ENCODE data around the gene MAPKAPK2.

DNA sequence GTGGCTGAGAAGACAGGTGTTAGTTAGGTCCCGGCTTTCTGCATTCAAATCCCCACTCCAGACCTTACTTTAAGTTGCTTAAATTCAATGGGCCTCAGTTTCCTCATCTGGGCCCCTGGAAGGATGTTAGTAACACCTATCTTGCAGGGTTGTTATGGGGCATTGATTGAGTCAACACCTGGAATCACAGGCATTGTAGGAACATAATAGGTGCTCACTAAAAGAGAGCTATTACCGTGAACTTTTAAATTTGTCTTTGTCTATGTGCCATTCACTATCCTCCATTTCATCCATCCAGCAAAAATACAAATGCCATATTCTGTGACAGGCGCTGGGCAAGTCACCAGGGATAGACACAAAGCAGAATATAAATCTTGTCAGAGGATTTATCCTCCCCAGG is 10.5 kb upstream of the MAPKAPK2 start:
- TF ChIP-seq, protein P1, sequence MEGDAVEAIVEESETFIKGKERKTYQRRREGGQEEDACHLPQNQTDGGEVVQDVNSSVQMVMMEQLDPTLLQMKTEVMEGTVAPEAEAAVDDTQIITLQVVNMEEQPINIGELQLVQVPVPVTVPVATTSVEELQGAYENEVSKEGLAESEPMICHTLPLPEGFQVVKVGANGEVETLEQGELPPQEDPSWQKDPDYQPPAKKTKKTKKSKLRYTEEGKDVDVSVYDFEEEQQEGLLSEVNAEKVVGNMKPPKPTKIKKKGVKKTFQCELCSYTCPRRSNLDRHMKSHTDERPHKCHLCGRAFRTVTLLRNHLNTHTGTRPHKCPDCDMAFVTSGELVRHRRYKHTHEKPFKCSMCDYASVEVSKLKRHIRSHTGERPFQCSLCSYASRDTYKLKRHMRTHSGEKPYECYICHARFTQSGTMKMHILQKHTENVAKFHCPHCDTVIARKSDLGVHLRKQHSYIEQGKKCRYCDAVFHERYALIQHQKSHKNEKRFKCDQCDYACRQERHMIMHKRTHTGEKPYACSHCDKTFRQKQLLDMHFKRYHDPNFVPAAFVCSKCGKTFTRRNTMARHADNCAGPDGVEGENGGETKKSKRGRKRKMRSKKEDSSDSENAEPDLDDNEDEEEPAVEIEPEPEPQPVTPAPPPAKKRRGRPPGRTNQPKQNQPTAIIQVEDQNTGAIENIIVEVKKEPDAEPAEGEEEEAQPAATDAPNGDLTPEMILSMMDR (IDR thresholded peaks at IDR 0.05) = no peak
- TF ChIP-seq ZFX (IDR thresholded peaks at IDR 0.05; ENCODE audit: borderline replicate concordance) = no peak

Data from 22Rv1 (cell line).